GM23338 (cell line): ENCODE data around the gene UBE2H. TPM values are rescaled to one million over a fixed set of nuclear protein-coding genes. Genes with fewer than 3 reads are reported as not detected.
"Not testable (repeated sequence)": the region's sequence is repeated elsewhere in the genome, so short reads cannot be mapped to it uniquely, and the experiment has no call there.

Experiments
- ATAC-seq: fragments of 200-7000 bp; cut with Tn5 transposase; 3 replicates; pipeline ENCODE4 v1.9.1; 2020
- DNase-seq: peaks from one replicate; pipeline ENCODE4 v3.0.0-alpha.2; 2015; ENCODE audit warnings: low spot score
- H2AFZ ChIP-seq: fragments of 200-600 bp; sonication (generic); 2 replicates; pipeline ENCODE4 v1.8.0; 2016; ENCODE audit warnings: antibody characterized with exemption, mild to moderate bottlenecking, moderate library complexity
- H3F3A ChIP-seq: fragments of 200-600 bp; sonication (generic); replicated peaks from 2 replicates; pipeline ENCODE4 v1.8.0; 2017; ENCODE audit warnings: antibody characterized with exemption, mixed run types, low read depth
- H3K27ac ChIP-seq: fragments of 200-600 bp; sonication (generic); 2 replicates; pipeline ENCODE4 v1.6.1; 2016; ENCODE audit warnings: low read depth
- H3K27me3 ChIP-seq: fragments of 200-600 bp; sonication (generic); 2 replicates; pipeline ENCODE4 v1.8.0; 2016; ENCODE audit warnings: mild to moderate bottlenecking, mixed run types, moderate library complexity; ENCODE audit not compliant: insufficient read depth
- H3K36me3 ChIP-seq: fragments of 200-600 bp; sonication (generic); 2 replicates; pipeline ENCODE4 v1.8.0; 2016; ENCODE audit warnings: mild to moderate bottlenecking; ENCODE audit not compliant: insufficient read depth
- H3K4me1 ChIP-seq: fragments of 200-600 bp; sonication (generic); 2 replicates; pipeline ENCODE4 v1.8.0; 2016; ENCODE audit warnings: mild to moderate bottlenecking, moderate library complexity; ENCODE audit not compliant: insufficient read depth
- H3K4me2 ChIP-seq: fragments of 200-600 bp; sonication (generic); 2 replicates; pipeline ENCODE4 v1.7.1; 2017; ENCODE audit warnings: mixed run types
- H3K4me3 ChIP-seq: fragments of 200-600 bp; sonication (generic); 2 replicates; pipeline ENCODE4 v1.6.1; 2016; ENCODE audit warnings: mixed run types
- H3K79me2 ChIP-seq: fragments of 200-600 bp; sonication (generic); replicated peaks from 2 replicates; pipeline ENCODE4 v1.8.0; 2017; ENCODE audit warnings: mild to moderate bottlenecking; ENCODE audit not compliant: insufficient read depth
- H3K9me2 ChIP-seq: fragments of 200-600 bp; sonication (generic); 2 replicates; pipeline ENCODE4 v1.8.0; 2017; ENCODE audit not compliant: insufficient read depth
- H4K20me1 ChIP-seq: fragments of 200-600 bp; sonication (generic); replicated peaks from 2 replicates; pipeline ENCODE4 v1.8.0; 2017; ENCODE audit warnings: mild to moderate bottlenecking; ENCODE audit not compliant: insufficient read depth
- H3K27ac Mint-ChIP-seq: 2 replicates; pipeline ENCODE4 v1.8.0; 2020; ENCODE audit warnings: inconsistent platforms, mild to moderate bottlenecking, moderate library complexity, mixed read lengths
- H3K27me3 Mint-ChIP-seq: 3 replicates; pipeline ENCODE4 v1.8.0; 2022; ENCODE audit warnings: low read depth, mild to moderate bottlenecking, moderate library complexity, mixed read lengths, inconsistent platforms; ENCODE audit not compliant: insufficient read depth, poor library complexity
- H3K36me3 Mint-ChIP-seq: 3 replicates; pipeline ENCODE4 v1.8.0; 2021; ENCODE audit warnings: low read depth, mild to moderate bottlenecking, inconsistent platforms, moderate library complexity, mixed read lengths
- H3K4me1 Mint-ChIP-seq: 3 replicates; pipeline ENCODE4 v1.8.0; 2020; ENCODE audit warnings: mild to moderate bottlenecking, inconsistent platforms, mixed read lengths
- H3K4me3 Mint-ChIP-seq: 3 replicates; pipeline ENCODE4 v1.8.0; 2021; ENCODE audit warnings: moderate library complexity, mild to moderate bottlenecking, inconsistent platforms, mixed read lengths
- H3K9me3 Mint-ChIP-seq: 3 replicates; pipeline ENCODE4 v1.8.0; 2020; ENCODE audit warnings: moderate library complexity, mild to moderate bottlenecking, inconsistent platforms, mixed read lengths
- CTCF ChIP-seq, 2 experiments: fragments of 200-600 bp in 1 of 2; sonication (generic) in 1 of 2; conservative IDR thresholded peaks; 2 replicates each; pipeline versions ENCODE4 v1.5.1 to v1.6.1; 2016 to 2017; ENCODE audit warnings: antibody characterized with exemption in 2 of 2, low read depth in 2 of 2, mild to moderate bottlenecking in 2 of 2, moderate library complexity in 1 of 2
- ETS1 ChIP-seq: IDR thresholded peaks from 2 replicates; pipeline ENCODE4 v1.6.1; 2016; ENCODE audit warnings: antibody characterized with exemption
- JUNB ChIP-seq: IDR thresholded peaks from one replicate; pipeline ENCODE4 v1.6.1; 2016; ENCODE audit warnings: antibody characterized with exemption; ENCODE audit not compliant: unreplicated experiment
- POLR2AphosphoS5 ChIP-seq: IDR thresholded peaks from 2 replicates; pipeline ENCODE4 v1.6.1; 2016; ENCODE audit warnings: antibody characterized with exemption, low read depth
- STAT1 ChIP-seq: IDR thresholded peaks from one replicate; pipeline ENCODE4 v1.6.1; 2016; ENCODE audit warnings: antibody characterized with exemption; ENCODE audit not compliant: unreplicated experiment
- ZNF114 ChIP-seq: fragments of 250-450 bp; sonication (Bioruptor Pico); IDR thresholded peaks from 2 replicates; pipeline ENCODE4 v1.5.0; 2020; ENCODE audit warnings: mild to moderate bottlenecking, moderate library complexity
- ZNF331 ChIP-seq: fragments of 250-450 bp; sonication (Bioruptor Pico); IDR thresholded peaks from 2 replicates; pipeline ENCODE4 v1.5.0; 2020; ENCODE audit warnings: low read depth, mild to moderate bottlenecking, moderate library complexity
- ZNF462 ChIP-seq: fragments of 250-450 bp; sonication (Bioruptor Pico); IDR thresholded peaks from 2 replicates; pipeline ENCODE4 v1.5.0; 2020; ENCODE audit warnings: mild to moderate bottlenecking, moderate library complexity
- polyA plus RNA-seq: library from polyadenylated mRNA; unstranded; fragments of >200 nt; fragmentation: Nextera tagmentation; extraction: Ambion mirVana; gene quantifications from 2 replicates; pipeline ENCODE4 v1.2.1, GENCODE V29; 2016
- total RNA-seq: library from RNA; depleted of rRNA; stranded (reverse); fragments of >200 nt; shearing (Covaris generic); gene quantifications from 2 replicates; pipeline ENCODE4 v1.2.3, GENCODE V29; 2014
- TF ChIP-seq, protein P1 (sequence below): IDR thresholded peaks from one replicate; pipeline ENCODE4 v1.6.1; 2018; ENCODE audit warnings: antibody characterized with exemption; ENCODE audit not compliant: unreplicated experiment

The UBE2H gene
- total and polyA plus RNA-seq, 2 experiments from 2014 or later, result 40.8 to 86.5 TPM

DNA sequence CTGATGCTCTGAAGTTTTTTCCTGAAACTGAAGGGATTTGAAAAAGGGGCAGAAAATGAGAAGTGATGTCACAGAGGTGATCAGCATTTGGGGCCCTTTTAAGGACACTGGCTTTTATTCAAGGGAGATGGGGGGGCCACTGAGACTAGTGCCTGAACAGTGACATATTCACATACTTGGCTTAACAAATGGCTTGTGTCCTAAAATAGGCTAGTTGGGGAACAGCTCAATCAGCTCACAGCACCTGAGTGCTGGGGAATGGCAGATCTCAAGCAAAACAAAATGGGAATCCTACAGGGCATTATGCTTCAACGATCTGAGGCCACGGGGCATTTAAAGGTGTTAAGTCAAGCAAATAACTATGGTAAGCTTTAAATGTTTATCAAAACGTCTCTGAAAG lies 90.1 kb downstream of the UBE2H start (continued):
- TF ChIP-seq CTCF (conservative IDR thresholded peaks at IDR 0.05; ENCODE audit: low read depth in 2 of 2), result no peak
- no peak for TF ChIP-seq POLR2AphosphoS5
- no peak for TF ChIP-seq ETS1
- no peak for TF ChIP-seq ZNF114
- no peak for TF ChIP-seq ZNF331
- TF ChIP-seq JUNB, result no peak
- no peak for TF ChIP-seq STAT1

DNA sequence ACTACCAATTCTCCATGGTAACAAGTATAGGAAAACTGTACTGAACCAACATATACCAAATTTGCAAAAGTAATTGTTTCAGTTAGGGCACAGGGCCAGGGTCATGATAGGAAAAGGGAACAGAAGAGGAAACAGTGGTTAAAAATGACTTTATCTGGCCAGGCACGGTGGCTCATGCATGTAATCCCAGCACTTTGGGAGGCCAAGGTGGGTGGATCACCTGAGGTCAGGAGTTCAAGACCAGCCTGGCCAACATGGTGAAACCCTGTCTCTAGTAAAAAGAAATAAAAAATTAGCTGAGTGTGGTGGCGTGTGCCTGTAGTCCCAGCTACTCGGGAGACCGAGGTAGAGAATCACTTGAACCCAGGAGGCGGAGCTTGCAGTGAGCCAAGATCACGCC lies 92.0 kb downstream of the UBE2H start:
- H3K27ac Mint-ChIP-seq, ATAC-seq: not testable (repeated sequence)
- peaks cover 26% of the 10 kb centered on the region for H3K4me1 ChIP-seq

GRCh38 chr7:129859183-129859582 lies 93.6 kb downstream of the UBE2H start:
- Mint-ChIP-seq H3K36me3 (peaks cover 4% of the 10 kb centered on the region; the same call in 1 of the 3 replicates), H3K9me3 (no peaks in the 10 kb centered on the region), H3K27ac (0 out of 2 replicates have a peak overlapping the region, but pooled peaks have one; percentile 2), H3K4me1 (peaks cover 64% of the 10 kb centered on the region), H3K4me3 (no peak overlapping the region), H3K27me3 (no peaks in the 10 kb centered on the region)
- Histone ChIP-seq H3K36me3 (no peaks in the 10 kb centered on the region), H2AFZ (no peak overlapping the region), H3K27me3 (no peaks in the 10 kb centered on the region), H3F3A (no peaks in the 10 kb centered on the region), H3K4me3 (no peak overlapping the region), H3K79me2 (peaks cover 61% of the 10 kb centered on the region), H4K20me1 (peaks cover 6% of the 10 kb centered on the region; the same call in 1 of the 2 replicates), H3K4me1 (peaks cover 26% of the 10 kb centered on the region), H3K4me2 (no peak overlapping the region), H3K9me2 (no peaks in the 10 kb centered on the region), H3K27ac (no peak overlapping the region)
- no peak for ATAC-seq
- DNase-seq, result no peak
- TF ChIP-seq ZNF462 (CRISPR knock-in tag), result no peak
- TF ChIP-seq, protein P1, sequence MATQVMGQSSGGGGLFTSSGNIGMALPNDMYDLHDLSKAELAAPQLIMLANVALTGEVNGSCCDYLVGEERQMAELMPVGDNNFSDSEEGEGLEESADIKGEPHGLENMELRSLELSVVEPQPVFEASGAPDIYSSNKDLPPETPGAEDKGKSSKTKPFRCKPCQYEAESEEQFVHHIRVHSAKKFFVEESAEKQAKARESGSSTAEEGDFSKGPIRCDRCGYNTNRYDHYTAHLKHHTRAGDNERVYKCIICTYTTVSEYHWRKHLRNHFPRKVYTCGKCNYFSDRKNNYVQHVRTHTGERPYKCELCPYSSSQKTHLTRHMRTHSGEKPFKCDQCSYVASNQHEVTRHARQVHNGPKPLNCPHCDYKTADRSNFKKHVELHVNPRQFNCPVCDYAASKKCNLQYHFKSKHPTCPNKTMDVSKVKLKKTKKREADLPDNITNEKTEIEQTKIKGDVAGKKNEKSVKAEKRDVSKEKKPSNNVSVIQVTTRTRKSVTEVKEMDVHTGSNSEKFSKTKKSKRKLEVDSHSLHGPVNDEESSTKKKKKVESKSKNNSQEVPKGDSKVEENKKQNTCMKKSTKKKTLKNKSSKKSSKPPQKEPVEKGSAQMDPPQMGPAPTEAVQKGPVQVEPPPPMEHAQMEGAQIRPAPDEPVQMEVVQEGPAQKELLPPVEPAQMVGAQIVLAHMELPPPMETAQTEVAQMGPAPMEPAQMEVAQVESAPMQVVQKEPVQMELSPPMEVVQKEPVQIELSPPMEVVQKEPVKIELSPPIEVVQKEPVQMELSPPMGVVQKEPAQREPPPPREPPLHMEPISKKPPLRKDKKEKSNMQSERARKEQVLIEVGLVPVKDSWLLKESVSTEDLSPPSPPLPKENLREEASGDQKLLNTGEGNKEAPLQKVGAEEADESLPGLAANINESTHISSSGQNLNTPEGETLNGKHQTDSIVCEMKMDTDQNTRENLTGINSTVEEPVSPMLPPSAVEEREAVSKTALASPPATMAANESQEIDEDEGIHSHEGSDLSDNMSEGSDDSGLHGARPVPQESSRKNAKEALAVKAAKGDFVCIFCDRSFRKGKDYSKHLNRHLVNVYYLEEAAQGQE, result no peak

More for the DNA sequence above, 92.0 kb downstream of the UBE2H start:
- H3K36me3 ChIP-seq, H3F3A ChIP-seq, H3K27me3 Mint-ChIP-seq, H3K36me3 Mint-ChIP-seq, H3K4me3 ChIP-seq, H3K4me3 Mint-ChIP-seq, DNase-seq, H3K27ac ChIP-seq, H3K4me2 ChIP-seq, H3K9me3 Mint-ChIP-seq, H3K9me2 ChIP-seq, H4K20me1 ChIP-seq, H3K27me3 ChIP-seq, H2AFZ ChIP-seq: not testable (repeated sequence)
- peaks cover 74% of the 10 kb centered on the region for H3K79me2 ChIP-seq
- peaks cover 60% of the 10 kb centered on the region for H3K4me1 Mint-ChIP-seq
